ENCODE data around the gene HPSE2. TPM values are rescaled to one million over a fixed set of nuclear protein-coding genes. Genes with fewer than 3 reads are reported as not detected.

Gene HPSE2
- total RNA-seq, 2 donors from 2014 or later = 1.0 to 1.8 TPM

DNA sequence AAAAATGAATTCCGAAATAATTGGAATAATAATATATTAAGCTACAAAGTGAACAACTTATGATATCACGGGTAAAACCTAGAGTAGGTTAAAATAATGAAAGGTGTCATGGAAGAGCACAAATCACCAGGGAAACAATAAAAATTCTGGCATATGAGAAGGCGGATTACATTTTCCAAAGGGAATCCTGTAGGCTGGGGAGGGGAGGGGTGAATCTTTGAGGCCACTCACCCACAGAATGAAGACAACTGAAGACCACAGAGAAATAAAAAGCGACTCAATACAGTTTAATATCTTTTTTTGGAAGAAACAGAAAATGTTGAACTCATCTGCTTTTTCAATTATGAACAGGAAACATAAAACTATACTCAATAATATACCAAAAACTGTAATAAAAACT, 659.6 kb downstream of the HPSE2 start:
- Histone ChIP-seq H3K27me3 (no peaks in the 10 kb centered on the region), H3K4me3 (no peak overlapping the region), H3K36me3 (no peaks in the 10 kb centered on the region), H3K9me3 (no peaks in the 10 kb centered on the region), H3K9ac (ENCODE audit: low read depth in 2 of 2, low read length in 2 of 2) (no peak overlapping the region), H3K4me1 (no peaks in the 10 kb centered on the region), H3K27ac (no peak overlapping the region)
- TF ChIP-seq, protein P1, sequence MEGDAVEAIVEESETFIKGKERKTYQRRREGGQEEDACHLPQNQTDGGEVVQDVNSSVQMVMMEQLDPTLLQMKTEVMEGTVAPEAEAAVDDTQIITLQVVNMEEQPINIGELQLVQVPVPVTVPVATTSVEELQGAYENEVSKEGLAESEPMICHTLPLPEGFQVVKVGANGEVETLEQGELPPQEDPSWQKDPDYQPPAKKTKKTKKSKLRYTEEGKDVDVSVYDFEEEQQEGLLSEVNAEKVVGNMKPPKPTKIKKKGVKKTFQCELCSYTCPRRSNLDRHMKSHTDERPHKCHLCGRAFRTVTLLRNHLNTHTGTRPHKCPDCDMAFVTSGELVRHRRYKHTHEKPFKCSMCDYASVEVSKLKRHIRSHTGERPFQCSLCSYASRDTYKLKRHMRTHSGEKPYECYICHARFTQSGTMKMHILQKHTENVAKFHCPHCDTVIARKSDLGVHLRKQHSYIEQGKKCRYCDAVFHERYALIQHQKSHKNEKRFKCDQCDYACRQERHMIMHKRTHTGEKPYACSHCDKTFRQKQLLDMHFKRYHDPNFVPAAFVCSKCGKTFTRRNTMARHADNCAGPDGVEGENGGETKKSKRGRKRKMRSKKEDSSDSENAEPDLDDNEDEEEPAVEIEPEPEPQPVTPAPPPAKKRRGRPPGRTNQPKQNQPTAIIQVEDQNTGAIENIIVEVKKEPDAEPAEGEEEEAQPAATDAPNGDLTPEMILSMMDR (IDR thresholded peaks at IDR 0.05) = no peak
- no peak for DNase-seq
- intact Hi-C loops (cut with DNase I) = loop anchor here (10.0 kb wide), 1 partner anchor 111 kb away; no protein-coding TSS in a partner anchor

DNA sequence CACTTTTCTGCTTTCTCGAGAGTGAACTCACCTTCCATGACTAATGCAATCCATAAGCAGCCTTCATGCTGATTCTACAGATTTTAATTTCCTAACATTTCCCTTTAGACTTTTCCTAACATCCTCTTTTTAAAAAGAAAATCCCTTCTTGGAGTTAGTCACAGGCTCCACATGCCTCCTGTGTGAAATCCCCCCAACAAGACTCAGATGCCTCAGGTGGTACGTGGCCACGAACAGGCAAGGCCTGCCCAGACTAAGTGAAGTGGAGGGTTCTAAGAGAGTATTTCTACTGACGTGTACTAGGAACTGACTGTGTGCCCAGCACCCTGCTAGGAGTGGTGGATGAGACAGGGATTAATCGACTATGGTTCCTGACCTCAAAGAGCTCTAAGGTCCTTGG, 663.1 kb downstream of the HPSE2 start:
- Histone ChIP-seq H3K27me3 (no peaks in the 10 kb centered on the region), H3K4me3 (no peak overlapping the region), H3K36me3 (no peaks in the 10 kb centered on the region), H3K9me3 (no peaks in the 10 kb centered on the region), H3K4me1 (no peaks in the 10 kb centered on the region), H3K9ac (ENCODE audit: low read depth in 2 of 2, low read length in 2 of 2) (no peak overlapping the region), H3K27ac (no peak overlapping the region)
- intact Hi-C loops (cut with DNase I) = loop anchor here (10.0 kb wide), 1 partner anchor 108 kb away; no protein-coding TSS in a partner anchor
- no peak for DNase-seq
- TF ChIP-seq, protein P1 (IDR thresholded peaks at IDR 0.05) = no peak

DNA sequence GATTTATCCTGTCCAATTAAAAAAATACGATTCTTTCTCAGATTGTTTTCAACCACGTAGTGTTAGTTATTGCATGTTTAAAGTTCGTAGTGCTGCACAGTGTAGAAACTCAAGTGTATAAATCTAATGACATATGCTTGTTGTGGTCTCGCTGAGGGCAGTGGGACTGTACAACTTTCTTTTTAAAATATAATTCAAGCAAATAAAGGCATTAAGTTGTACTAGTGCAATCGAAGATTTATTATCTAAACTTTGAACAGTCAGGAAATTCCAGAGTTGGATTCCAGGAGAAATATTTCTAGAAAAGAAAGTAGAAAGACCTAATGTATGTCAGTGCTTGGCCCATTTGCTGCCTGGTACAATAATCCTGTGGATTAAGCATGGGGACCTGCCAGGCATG, 664.8 kb downstream of the HPSE2 start:
- Histone ChIP-seq H3K9ac (ENCODE audit: low read depth in 2 of 2, low read length in 2 of 2) (no peak overlapping the region), H3K4me3 (no peak overlapping the region), H3K36me3 (no peaks in the 10 kb centered on the region), H3K27ac (no peak overlapping the region), H3K9me3 (no peaks in the 10 kb centered on the region), H3K4me1 (no peaks in the 10 kb centered on the region), H3K27me3 (no peaks in the 10 kb centered on the region)
- TF ChIP-seq, protein P1 (IDR thresholded peaks at IDR 0.05) = no peak
- DNase-seq = no peak
- intact Hi-C loops (cut with DNase I) = loop anchor here (10.0 kb wide), 1 partner anchor 106 kb away; no protein-coding TSS in a partner anchor

DNA sequence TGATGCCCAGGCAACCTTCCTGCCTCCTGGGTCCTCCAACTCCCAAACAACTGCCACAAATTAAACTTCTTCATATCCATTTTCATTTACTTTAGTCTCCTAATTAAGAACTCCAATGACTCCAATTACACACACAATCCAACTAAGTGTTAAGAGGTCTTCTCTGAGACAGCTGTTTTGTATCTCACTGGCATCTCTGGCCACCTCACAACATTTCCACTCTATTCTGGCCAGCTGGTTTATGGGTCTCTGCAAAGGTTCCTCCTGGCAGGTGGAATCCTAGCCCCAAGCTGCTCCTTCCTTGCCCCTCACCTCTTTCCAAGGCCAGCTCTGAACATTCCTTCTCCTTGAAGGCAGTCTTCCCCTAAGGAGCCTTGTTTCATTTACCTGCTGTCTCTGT, 665.8 kb downstream of the HPSE2 start:
- TF ChIP-seq, protein P1 (IDR thresholded peaks at IDR 0.05) = no peak
- Histone ChIP-seq H3K27ac (no peak overlapping the region), H3K36me3 (no peaks in the 10 kb centered on the region), H3K4me3 (no peak overlapping the region), H3K9me3 (no peaks in the 10 kb centered on the region), H3K9ac (ENCODE audit: low read depth in 2 of 2, low read length in 2 of 2) (no peak overlapping the region), H3K4me1 (no peaks in the 10 kb centered on the region), H3K27me3 (no peaks in the 10 kb centered on the region)
- no peak for DNase-seq
- intact Hi-C loops (cut with DNase I) = loop anchor here (10.0 kb wide), 1 partner anchor 105 kb away; no protein-coding TSS in a partner anchor

DNA sequence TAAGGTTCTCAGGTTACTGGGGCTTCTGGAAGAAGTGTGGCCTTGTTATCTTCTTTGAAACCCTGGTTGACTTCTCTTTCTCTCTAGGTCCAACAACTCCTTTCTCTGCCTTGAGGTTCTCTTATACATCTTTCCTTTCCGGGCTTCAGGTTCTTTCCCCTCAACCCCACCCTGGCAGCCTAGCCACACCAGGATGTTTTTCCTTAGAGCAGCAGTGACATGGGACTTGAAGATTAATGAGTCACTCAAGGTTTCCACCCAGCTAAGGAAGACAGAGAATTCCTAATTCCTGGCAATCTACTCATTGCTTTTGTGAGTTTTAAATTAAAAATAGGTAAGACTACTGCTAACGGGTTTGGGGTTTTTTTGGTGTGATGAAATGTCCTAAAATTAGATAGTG, 667.1 kb downstream of the HPSE2 start:
- Histone ChIP-seq H3K9me3 (no peaks in the 10 kb centered on the region), H3K4me1 (no peaks in the 10 kb centered on the region), H3K4me3 (no peak overlapping the region), H3K27ac (no peak overlapping the region), H3K27me3 (no peaks in the 10 kb centered on the region), H3K36me3 (no peaks in the 10 kb centered on the region), H3K9ac (ENCODE audit: low read depth in 2 of 2, low read length in 2 of 2) (no peak overlapping the region)
- DNase-seq = no peak
- intact Hi-C loops (cut with DNase I) = no loop called here
- TF ChIP-seq, protein P1 (IDR thresholded peaks at IDR 0.05) = no peak

All from colonic mucosa (tissue), 4 donors.